Activated CD4-positive, alpha-beta T cell treated with anti-CD3 and anti-CD28 coated beads, Interleukin-2, amount 50 U/mL, for 48 hours (primary cell): ENCODE measurements around the gene TRPM1.

Experiments
- DNase-seq, 2 experiments: peaks; one replicate each; pipeline ENCODE4 v3.0.0-alpha.2; 2020

The TRPM1 gene

GRCh38 chr15:31013863-31014607, 87.5 kb downstream of the TRPM1 start:
- DNase-seq = no peak

DNA sequence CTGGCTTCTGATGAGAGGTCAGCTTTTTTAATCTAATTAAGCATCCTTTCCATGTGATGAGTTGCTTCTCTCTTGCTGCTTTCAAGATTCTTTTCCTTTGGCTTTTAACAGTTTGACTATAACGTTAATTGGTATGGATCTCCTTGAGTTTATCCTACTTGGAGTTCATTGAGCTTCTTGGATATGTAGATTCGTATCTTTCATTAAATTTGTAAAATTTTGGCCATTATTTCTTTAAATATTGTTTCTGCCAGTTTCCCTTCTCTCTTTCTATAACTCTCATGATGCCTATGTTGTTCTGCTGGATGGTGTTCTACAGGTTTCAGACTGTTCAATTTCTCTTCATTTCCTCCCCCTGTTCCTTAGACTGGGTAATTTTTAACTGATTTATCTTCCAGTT, 89.1 kb downstream of the TRPM1 start:
- DNase-seq = no peak

DNA sequence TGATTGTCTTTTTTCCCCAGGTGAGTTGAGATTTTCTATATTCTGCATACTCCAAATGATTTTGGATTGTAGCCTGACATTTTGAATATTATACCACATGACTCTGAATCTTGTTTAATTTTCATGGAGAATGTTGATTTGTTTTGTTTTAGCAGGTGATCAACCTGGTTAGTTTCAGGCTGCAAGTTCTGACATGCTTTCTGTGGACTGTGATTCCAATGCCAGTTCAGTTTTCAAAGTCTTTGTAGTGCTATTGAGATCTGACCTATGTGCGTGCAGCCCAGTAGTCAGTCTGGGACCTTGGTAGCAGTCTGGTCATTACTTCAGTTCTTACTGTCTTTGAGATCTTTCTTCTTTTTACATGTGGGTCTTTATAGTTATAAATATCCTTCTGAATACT, 91.5 kb downstream of the TRPM1 start:
- DNase-seq = no peak

GRCh38 chr15:31005660-31006059, 95.9 kb downstream of the TRPM1 start:
- no peak for DNase-seq

DNA sequence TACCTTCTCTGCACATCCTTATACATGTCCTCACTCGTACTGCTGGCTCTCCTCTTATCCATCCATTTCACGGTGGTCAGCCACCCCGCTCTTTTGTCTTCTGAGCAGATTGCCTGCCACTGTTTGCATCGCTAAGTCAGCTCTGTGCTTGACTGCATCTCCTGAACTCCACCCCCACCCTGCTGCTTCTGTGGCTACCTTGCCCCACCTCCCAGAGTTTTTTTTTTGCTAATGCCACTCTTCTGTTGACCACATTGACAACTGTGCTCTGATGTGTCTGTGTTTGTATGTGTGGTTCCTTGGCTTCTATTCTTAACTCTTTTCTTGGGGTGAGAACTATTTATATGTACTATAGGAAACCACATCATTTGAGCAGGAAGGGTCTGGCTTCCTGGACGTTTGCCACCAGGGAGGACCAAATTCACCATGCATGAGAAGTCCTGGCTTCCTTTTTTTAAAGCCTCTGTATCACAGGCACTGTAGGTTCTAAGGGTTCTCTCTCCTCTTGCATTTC, 97.2 kb downstream of the TRPM1 start:
- no peak for DNase-seq

DNA sequence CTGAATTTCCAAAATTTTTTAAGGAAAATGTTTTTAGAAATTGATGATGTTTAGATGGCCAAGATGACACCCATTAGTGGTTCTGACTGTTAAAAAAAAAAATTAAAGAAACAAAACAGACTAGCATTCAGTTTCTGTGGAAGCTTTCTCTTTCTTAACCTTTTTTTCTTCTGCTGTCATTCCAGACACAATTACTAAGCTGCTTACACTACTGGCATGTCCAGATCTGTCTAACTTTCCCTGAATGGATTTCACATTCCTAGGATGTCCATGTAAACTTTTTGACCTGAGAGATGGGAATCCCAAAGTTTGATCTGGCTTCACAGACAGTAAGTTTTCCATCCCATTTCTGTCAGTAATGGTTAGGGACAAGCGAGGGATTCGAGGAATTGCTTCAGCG, 99.8 kb downstream of the TRPM1 start:
- DNase-seq = no peak

- DNase-seq = no peak
These were observed 101.8 kb downstream of the TRPM1 start for GRCh38 chr15:30999729-31000128.

- DNase-seq = no peak
These were observed 104.3 kb downstream of the TRPM1 start for GRCh38 chr15:30997270-30997669.

DNA sequence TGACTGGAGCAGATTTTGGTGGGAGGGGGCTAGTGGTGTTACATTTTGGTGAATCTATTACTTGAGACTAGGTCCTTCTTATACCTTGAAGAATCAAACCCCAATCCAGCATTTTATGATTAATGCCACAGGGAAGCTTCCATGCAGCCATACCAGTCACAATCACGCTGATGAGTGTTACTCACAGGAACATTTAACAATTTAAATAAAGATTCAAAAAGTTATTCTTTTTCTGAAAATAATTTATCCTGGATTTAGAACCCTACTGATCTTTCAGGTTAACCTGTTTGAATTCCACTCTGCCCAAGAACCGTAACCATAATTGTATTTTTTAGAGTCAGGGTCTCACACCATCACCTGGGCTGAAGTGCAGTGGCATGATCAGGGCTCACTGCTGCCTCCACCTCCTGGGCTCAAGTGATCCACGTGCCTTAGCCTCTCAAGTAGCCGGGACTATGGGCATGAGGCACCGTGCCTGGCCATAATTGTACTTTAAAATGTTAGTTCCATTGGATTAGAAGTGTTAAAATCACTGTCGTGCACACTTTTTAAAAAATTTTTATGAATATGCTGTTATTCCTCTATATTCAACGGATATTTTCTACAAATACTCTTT, 109.2 kb downstream of the TRPM1 start:
- no peak for DNase-seq

DNA sequence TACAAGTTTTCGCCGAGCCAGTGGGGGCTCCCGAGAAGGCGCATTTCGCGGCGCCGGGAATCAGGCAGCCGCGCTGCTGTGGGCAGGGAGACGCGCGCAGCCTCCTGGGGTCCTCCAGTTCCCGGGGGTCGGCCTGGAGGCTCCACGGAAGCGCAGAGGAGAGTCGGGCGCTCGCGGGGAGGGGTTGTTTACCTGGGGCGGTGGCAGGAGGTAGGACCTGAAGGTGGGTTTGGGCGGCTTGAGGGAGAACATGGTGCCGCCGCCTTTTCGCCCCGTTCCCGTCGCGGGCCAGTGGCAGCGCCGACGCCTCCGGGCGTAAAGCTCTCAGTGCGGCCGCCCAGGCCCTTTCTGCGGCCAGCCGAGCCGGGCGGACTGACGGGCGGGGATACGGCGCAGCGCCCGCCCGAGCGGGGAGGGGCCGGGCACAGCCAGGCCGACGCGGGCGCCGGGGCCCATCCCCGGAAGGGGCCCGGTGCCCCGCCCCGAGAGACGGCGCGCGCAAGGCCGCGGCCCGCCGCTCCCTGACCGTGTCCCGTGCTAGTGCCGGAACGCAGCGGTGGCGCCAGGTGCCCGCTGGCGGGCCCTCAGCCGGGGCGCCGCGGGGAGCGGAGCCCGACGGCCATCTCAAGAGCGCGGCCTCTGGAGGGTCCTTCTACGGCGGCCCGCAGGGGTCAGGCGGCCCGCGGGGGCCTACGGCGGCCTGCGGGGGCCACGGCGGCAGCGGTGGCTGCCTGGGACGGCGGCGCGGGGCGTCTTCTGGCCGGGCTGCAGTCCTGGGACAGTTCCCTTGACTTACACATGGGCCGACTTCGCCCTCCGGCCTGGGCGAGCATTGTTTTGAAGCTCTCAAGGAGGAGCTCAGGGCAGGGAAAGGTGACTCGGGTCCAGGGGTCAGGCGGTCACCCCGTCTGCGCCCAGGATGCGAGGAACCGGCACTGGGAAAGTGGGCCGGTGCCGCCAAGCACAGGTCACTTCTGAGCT, 110.0 kb downstream of the TRPM1 start, which contains the start of gene MTMR10:
MTMR10 (minus strand) TSS at position 374 of the 981 bp plus-strand sequence; CDS start at position 252, 122 bp downstream.
- DNase-seq = peak; percentile 67 to 73

- DNase-seq = no peak
These were observed 110.9 kb downstream of the TRPM1 start for GRCh38 chr15:30990446-30991254.

- no peak for DNase-seq
These were observed 111.5 kb downstream of the TRPM1 start for GRCh38 chr15:30990036-30990435.

DNA sequence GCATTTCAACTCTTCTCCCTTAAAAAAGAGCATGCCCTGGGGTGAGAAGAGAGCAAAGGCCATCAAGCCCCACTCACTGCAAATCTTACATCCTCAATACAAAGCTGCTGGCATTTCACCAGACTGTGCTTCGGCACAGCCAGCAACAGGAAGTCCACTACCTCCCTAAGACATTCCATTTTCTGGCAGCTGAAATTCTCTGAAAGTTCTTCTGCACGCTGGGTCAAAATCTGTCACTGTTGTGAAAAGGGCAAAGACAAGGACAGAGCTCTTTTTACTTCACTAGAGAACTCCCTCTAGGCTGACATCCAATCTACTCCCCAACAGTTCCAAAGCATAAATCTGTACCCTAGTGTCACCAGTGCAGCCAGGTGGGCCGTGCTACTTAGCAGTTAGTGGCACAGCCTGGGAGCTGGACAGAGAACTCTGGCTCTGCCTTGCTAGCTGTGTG, 116.4 kb downstream of the TRPM1 start:
- no peak for DNase-seq

DNA sequence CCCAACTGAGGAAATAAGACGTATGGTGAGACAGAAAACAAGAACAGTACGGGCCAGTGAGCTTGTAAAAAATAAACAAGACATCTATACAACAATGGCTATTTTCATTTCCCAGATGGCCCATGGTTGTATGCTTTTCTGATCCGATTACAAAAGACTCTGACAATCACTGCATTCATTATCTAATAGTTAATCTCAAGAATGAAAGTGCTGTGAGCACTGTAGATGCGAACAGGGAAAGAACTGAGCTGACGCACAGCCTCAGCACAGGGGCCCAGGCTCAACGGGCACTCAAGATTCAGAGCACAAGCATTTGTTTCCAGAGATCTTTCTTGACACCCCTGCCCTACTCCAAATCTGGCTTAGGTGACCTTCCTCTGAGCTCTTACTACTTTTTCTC, 117.0 kb downstream of the TRPM1 start:
- no peak for DNase-seq

DNA sequence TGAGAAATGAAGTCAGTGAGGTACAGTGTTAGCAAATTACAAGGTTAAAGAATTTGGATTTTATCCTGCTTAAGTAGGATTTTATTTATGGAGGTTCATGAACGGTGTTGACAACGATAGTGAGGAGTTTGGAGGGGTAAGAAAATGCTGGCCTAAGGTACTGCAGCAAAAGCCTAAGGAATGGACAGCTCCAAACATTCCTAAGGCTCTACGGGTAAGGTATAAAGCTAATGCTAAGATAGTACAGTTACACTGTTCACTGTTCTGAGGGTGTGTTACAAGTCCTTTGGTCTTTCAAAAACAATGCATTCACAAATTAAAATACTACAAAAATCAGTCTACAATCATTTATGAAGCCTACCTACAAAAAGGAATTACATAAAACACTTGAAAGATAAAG, 117.4 kb downstream of the TRPM1 start:
- no peak for DNase-seq

GRCh38 chr15:30979457-30979856, 122.1 kb downstream of the TRPM1 start:
- DNase-seq = no peak

DNA sequence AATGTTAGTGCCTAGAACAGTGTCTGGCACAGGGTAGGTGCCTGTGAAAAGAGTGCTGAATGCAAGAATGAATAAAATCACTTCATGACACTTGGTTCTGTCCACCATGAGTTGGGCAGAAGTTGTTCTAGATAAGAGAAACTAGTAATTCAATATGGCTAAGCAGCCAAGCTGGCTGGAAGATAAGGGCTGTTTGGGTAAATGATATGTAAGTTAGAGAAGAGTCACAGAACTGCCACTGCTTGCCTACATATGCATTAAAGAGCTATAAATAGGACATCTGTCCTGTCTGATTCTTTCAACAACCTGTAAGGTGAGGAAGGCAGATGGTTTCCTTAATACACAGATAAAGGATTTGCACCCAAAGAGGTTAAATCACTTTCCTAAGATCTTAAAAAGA, 123.2 kb downstream of the TRPM1 start:
- DNase-seq = no peak

GRCh38 chr15:30974112-30974511, 127.4 kb downstream of the TRPM1 start:
- no peak for DNase-seq

GRCh38 chr15:30973379-30973778, 128.1 kb downstream of the TRPM1 start:
- no peak for DNase-seq

GRCh38 chr15:30969724-30970123, 131.8 kb downstream of the TRPM1 start:
- DNase-seq = no peak

DNA sequence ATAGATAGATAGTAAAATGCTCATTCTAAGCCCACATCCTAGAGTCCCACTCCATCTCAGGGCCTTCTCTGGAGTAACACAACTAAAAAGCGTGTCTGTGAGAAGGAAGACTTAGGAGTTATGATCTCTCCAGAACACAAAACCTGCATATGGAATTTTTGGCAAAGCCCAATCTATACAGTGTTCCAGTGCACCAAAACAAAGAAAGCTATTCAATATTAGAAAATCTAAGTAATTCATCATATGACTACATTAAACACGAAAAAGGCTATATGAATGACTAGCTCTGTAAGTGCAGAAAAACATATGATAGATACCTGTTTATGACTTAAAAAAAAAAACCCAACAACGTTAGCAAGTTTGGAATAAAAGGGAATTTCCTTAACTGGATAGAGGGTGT, 137.8 kb downstream of the TRPM1 start:
- no peak for DNase-seq

DNA sequence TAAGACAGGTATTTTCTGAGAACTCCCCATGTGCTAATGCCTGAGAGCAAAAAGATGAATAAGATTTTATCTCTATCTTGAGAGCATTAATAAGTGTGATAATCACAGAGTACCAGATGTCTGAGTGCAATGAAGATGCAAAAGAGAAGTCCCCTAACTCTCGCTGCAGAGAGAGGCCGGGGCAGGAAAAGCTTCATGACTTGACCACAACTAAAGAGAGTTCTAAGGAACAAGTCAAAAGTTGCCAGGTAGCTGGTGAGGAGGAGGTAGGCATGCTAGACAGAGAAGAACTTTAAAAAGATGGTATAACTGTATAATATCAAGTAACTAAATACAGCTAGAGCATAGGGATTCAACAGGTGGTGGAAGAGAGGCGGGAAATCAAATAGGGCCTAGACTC, 138.9 kb downstream of the TRPM1 start:
- no peak for DNase-seq
